NCI-H1417 (cell line): ENCODE data around the gene OPN4.
"Not testable (repeated sequence)": the region's sequence is repeated elsewhere in the genome, so short reads cannot be mapped to it uniquely, and the experiment has no call there.

Experiments
- DNase-seq, 3 experiments: peaks; one replicate each; lab custom pipeline; 2025; lab: John Stamatoyannopoulos, UW

The OPN4 gene, protein sequence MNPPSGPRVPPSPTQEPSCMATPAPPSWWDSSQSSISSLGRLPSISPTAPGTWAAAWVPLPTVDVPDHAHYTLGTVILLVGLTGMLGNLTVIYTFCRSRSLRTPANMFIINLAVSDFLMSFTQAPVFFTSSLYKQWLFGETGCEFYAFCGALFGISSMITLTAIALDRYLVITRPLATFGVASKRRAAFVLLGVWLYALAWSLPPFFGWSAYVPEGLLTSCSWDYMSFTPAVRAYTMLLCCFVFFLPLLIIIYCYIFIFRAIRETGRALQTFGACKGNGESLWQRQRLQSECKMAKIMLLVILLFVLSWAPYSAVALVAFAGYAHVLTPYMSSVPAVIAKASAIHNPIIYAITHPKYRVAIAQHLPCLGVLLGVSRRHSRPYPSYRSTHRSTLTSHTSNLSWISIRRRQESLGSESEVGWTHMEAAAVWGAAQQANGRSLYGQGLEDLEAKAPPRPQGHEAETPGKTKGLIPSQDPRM

DNA sequence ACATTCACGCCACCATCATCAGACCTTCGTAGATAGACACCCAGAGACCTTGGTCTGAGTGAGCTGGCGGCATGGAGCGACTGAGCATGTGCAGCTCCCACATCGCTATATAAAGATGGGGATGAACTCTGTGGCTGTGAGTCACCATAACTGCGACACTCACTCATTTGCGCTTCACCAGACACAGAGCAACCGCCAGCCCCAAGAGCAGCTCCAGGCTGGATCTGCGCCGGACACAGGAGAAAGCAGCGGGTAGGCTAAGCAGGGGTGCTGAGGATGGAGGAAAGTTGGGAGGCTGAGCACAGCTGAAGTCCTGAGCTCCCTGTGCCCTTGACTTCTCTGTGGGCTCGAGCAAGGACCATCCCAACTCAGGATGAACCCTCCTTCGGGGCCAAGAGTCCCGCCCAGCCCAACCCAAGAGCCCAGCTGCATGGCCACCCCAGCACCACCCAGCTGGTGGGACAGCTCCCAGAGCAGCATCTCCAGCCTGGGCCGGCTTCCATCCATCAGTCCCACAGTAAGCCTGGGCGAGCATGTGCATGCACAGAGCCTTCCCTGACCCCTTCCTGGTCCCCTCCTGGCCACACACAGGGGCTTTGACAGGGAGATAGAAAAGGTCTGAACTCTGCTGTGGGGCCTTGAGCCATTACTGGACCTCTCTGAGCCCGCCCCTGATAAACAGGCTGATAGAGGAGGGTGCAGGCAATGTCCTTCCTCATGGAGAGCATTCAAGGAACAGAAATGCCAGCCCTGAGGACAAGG, at the start of gene OPN4:
OPN4 (plus strand) TSS at position 137 of the 762 bp plus-strand sequence; CDS start at position 374, 237 bp downstream.
- DNase-seq, result no peak

DNA sequence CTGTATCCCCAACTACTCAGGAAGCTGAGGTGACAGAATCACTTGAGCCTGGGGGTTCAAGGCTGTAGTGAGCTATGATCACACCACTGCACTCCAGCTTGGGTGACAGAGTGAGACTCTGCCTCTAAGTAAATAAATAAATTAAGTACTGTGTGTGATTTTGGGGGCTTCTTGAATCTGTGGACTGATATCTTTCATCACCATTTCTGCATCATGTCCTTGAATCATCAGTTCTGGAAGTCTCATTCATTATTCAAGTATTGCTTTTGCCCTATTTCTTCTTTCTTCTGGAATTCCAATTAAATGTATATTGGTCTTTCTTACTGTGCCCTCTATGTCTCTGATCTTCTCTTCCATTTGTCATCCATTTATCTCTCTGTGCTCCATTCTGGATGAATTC, 46.7 kb upstream of the OPN4 start:
- DNase-seq, result no peak

DNA sequence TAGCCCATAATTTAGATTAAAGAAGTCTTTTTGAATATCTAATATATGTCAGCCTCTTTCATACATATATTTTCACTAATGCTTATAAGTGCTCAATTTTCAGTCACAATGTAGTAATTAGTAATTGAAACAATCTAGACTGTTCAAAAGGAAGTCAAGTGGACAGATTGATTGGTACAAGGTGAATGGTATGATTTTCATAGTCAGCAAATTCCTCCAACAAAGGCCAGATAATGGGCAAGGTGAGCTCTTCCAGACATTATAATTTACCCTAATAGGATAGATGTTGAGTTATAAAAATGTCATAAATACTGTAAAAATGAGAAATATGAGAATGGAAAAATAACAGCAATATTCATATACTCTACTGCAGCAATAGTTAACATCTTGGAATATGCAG, 44.4 kb upstream of the OPN4 start:
- DNase-seq, result peak in 1 of 3 experiments; percentile 9

DNA sequence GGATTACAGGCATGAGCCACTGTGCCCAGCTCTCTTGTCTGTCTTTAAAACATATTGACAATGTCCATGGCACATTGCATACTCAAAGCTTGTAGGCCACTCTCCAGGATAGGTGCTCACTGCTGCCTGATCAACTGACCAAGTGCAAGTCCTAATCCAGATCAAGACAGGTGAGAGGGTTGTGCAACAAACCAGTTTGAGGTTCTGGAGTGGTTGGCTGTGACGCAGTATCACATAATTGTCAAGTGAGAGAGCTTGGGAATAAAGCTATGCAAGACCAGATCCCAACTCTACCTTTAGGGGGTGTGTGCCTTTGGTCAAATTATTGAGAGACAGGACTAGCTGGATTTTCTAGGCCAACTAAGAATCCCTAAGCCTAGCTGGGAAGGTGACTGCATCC, 43.0 kb upstream of the OPN4 start:
- DNase-seq, result no peak

DNA sequence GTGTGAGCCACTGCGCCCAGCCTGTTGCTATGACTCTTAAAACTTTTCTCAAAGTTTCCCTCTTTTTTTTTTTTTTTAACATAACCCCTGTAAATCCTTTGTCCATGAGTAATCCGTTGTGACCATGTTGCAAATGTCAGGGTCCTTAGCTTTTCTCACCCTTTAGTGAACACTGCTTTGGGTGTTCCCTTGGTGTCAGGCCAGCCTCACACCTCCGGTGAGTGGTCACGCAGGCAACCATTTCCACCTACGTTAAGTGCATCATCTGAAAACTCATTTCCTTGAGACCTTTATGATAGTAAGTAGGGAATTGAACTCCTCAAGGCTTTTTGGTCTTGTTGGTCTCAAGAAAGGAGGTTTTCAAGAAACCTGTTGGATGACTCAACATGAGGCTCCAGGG, 41.3 kb upstream of the OPN4 start:
- no peak for DNase-seq

DNA sequence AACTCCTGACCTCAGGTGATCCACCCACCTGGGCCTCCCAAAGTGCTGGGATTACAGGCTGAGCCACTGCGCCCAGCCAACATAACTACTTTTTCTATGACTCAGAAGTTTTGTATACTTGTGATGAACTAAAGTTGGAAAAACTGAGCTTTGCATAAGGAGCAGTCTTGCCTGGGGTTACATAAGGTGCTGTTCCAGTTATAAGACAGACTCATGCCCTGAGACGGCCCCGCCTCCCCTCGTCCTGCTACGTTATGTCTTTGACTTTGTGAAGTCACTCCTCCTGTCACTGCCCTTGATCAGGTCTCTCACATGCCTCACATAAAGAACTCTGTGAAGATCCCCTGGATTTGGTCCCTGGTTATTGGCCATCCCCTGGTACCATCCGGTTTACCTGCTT, 40.4 kb upstream of the OPN4 start:
- DNase-seq, result no peak

DNA sequence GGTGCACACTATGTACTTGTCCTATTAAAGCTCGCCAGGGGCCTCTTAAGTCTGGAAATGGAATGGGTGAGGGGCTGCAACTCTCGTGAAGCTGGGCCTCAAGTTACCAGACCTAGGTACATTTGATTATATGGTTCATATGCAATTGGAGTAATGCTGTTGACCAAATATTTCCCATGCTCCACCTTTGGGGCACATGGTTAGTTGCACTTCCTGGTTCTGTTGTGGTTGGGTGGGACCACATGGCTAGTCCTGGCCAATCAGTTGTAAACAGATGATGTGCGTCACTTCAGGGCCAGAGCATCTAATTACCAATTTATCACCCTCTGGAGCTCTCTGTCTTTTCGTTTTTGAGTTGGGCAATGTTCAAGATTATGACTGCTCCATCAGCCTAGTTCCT, 39.5 kb upstream of the OPN4 start:
- no peak for DNase-seq

DNA sequence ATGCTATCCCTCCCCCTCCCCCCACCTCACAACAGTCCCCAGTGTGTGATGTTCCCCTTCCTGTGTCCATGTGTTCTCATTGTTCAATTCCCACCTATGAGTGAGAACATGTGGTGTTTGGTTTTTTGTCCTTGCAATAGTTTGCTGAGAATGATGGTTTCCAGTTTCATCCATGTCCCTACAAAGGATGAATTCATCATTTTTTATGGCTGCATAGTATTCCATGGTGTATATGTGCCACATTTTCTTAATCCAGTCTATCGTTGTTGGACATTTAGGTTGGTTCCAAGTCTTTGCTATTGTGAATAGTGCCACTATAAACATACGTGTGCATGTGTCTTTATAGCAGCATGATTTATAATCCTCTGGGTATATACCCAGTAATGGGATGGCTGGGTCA, 37.1 kb upstream of the OPN4 start:
- DNase-seq, result not testable (repeated sequence)

DNA sequence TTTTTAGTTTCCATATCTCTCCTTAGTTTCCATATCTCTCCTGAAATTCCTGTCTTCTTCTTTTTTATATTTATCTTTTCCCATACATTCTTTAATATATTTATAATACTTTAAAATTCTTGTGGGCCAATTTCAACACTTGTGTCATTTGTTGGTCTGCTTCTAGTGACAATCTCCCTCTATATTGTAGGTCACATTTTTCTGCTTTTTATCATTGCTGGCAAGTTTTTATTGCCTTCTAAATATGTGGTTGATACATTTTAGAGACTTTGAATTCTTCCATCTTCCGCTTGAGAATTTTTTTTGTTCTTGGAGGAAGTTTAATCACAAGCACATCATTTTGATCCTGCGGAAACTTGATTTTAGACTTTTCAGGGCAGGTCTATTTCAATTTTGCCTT, 26.0 kb upstream of the OPN4 start:
- no peak for DNase-seq

DNA sequence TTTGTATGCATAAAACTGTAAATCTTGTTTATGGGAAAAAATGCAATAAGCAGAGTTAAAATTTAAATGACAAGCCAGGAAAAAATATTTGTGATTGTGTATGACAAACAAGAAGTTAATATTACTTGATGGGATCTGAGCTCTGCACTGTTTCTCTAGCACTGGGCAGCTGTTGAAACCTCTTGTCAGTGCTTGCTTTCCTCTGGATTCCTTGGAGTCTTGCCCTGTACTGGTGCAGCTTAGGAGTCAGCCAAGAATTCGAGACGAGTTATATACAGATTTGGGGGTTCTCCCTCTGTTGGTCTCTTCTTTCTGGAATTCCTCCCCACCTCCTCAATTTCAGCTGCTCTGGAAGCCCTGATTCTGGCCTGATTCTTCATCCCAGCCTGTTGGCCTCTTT, 24.3 kb upstream of the OPN4 start:
- DNase-seq, result no peak

DNA sequence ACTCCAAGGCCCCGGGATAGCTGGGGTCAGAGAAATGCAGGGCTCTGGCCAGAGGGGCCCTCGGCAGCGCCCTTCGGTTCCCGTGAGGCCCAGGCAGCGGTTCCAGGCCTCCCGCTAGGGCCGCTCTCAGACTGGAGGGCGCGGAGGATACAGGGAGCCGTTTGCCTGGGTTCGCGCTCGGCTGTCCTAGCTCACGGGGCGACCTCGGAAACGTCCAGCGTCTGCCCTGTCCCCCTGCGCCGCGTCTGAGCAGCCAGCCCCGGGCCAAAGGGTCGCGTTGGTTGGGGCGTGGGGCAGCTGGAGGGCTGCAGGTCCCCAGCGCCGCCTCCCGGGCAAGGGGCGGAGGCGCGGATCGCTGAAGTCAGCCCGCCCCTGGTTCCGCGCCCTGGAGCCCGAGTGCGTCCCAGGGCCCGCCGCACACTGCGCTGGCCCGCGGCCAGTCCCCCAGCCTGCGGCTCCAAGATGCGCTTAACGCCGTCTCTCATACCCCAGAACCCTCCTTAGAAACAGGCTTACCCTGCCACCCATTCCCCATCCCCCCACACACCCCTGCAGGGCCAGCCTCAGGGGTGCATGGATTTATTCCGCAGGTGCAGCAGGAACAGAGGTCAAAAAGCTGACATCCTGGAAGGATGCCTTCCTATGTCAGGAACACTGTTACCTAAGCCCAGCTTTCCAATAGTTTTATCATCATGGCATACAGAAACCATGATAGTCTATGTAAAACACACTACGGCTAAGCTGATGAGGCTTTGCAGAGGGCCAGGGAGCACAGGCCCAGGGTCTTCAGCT, 22.1 kb upstream of the OPN4 start:
- DNase-seq, result no peak

DNA sequence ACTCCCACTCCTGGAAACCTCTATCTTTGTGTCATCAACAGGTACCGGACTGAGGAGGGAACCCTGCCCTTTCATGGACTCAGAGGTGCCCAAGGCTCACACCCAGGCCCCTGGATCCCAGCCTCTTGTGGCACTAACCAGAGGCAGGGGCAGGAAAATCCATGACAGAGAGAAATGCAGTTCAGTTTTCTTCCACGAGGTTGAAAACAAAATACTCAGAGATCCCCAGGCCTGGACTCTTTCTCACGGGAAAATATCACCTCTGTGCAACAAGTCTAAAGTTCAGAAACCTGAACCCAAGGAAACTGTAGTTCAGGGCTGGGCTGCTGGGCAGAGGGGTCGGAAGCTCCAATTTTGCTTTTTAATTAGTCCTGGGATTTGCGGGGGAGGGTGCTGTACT, 21.4 kb upstream of the OPN4 start:
- DNase-seq, result no peak

DNA sequence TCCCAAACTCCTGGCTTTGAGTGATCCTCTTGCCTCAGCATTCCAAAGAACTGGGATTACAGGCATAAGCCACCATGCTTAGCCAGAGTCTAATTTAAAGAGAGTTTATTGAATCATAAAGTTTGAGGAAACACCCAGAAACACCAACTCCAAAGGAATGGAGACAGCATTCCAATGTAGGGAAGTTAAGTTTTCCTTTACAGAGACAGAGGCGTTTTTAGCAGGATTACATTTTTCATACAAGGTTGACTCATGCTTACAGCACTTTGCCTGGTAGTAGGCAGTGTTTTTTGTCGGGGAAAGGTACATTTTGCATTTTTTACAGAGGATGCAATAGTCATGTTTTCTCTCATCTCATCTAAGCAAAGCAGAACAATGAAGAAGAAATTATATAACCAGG, 18.9 kb upstream of the OPN4 start:
- no peak for DNase-seq

DNA sequence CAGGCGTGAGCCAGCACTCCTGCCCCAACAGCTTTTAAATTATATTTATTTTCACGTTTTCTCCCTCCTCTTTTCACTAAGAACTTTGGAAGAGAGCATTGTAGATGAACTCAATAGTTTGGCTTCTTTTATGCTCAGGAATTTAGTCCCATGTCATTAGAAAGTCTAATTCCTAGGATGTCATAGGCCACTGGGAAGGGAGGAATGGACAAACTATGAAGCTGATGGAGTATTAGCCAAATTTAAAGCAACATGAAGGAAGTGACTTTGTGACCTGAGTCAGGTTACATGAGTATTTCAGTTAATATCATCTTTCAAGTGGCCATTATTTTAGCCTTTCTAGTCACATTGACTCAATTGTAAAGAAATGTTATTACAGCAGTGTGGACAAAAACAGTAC, 18.0 kb upstream of the OPN4 start:
- no peak for DNase-seq

DNA sequence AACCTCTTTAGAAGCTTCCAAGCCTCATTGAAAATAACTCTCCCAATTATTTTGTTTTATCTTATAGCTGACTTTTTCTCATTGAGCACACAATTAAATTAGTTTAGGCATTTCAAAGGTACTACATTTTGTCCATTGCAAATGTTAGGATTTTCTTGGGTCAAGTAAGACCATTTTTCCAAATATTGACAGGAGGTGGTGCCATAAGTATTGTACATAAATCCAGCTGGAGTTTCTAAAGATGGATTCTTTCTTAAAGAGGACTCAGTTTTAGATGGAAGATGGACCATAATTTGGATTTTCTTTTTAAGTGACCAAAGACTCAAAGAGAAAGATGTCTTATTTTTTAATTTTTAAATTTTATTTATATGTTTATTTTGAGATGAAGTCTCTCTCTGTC, 12.3 kb upstream of the OPN4 start:
- DNase-seq, result peak in 1 of 3 experiments; percentile 5

DNA sequence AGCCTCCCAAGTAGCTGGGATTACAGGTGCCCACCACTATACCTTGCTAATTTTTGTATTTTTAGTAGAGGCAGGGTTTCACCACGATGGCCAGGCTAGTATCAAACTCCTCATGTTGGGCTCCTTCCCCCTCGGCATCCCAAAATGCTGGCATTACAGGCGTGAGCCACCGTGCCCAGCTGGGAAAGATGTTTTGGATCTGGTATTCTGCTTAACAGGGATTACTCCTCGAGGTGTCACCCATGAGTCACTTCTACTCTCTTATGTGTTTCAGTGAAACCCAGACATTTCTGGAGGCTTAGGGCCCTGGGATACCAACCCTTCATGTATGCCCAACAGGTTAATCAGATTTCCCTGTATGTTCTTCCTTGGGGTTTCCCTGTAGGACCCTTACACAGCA, 11.8 kb upstream of the OPN4 start:
- DNase-seq, result no peak

DNA sequence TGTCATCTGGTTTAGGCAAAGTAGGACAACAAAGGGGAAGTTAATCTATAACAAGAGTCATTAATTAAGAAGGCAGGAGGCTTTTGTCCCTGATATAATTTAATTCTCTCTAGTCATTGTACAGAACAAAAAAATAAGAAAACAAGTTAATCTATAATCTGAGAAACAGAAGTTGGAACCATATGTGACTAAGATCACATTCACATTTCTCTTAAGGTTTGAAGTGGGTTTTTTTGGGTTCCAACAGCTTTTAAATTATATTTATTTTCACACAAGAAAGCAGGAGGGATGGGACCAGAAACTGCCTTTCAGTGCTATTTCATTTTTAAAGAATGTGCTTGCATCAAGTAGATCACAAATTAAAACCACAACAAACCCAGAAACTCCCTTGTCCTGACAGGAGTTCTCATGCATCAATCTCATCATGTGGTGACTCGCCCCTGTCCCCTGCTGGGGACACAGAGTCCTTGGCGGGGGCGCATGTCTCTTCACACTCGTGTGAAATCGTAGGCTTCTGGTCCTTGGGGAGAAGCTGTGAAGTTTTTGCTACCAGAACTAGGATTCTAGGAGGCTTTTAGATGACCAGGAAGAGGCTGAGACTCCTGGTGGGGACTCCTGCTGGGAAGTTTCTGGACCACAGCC, 10.1 kb upstream of the OPN4 start:
- no peak for DNase-seq

DNA sequence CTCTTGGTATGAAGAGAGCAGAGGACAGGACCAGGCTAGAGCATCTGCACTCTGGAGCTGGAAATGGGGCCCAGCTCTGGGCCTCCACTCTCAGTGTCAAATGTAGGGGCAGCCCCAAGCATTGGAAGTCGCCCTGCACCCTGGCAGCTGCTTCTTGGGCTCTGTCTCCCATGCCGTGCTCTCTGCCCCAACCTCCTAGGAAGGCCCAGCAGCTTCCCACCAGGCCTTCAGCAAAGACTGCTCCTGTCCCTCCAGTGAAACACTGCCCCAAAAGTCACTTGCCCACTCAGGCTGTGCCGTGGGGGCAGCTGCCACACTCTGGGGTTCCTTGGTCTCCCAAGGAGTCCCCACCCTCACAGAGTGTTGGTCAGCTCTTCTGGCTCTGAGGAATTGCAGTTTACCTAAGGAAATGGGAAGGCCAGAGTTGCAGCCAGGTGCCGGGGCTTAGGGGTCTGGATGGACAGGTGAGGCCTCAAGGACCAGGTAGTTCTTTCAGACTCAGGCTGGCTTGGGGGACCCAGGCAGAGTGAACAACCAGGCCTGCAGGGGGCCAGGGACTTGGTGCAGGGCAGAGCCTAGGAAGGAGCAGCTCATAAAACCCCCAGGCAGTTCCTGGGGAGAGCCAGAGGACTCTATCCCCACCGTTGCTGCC, 9.4 kb upstream of the OPN4 start:
- DNase-seq, result no peak

DNA sequence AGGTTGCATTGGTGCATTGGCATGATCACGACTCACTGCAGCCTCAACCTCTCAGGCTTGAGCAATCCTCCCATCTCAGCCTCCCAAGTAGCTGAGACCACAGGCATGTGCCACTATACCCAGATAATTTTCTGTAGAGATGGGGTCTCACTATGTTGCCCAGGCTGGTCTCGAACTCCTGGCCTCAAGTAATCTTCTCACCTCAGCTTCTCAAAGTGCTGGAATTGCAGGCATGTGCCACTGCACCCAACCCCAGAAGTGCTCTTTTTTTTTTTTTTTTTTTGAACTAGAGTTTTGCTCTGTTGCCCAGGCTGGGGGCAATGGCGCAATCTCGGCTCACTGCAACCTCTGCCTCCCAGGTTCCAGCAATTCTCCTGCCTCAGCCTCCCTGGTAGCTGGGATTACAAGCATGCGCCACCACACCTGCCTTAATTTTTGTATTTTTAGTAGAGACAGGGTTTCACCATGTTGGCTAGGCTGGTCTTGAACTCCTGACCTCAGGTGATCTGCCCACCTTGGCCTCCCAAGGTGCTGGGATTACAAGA, 8.7 kb upstream of the OPN4 start:
- not testable (repeated sequence) for DNase-seq

DNA sequence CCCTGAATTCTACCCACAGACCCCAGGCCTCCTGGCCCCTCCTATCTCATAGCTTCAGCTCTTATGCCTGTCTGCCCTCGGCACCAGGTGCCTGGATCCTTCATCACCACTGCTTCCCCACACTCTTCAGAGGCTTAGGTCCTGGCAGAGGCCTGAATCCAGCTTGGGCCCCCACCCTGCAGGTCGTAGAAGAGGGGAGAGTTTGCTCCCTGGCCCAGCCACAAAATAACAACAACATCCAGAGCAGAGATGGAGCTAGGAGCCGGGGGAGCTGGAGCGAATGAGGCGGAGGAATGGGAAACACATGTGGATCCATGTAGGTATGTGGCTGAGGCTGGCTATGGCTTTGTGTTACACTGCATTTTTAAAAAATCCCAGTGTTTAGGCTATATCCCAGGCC, 7.8 kb upstream of the OPN4 start:
- no peak for DNase-seq

DNA sequence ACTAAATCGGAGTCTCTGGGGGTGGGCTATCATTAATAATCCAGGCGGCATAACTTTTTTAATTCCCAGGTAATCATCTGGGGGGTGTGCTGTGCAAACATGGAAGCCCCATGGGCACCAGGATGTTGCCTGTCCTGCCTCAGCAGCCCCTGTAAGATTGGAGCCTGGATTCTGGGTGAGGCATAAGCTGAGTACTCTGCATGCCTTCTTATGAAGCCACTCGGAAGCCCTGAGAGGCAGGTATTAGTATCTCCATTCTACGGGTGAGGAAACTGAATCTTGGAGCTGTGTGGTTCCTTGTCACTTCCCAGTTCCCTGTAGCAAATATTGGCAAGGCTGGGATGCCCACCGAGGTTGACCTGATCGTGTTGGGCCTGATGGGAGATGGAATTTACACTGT, 7.4 kb upstream of the OPN4 start:
- no peak for DNase-seq
